Measurements from ENCODE around the gene EPHA1. TPM values are rescaled to one million over a fixed set of nuclear protein-coding genes. Genes with fewer than 3 reads are reported as not detected.

Gene EPHA1
- total RNA-seq, 2 donors from 2014 or later, result 9.9 to 14.3 TPM

GRCh38 chr7:143346018-143346417 is 62.6 kb downstream of the EPHA1 start:
- 54 to 66% methylated on average over 4 of the region's 4 CpGs for WGBS, 2 donors
- no peak for ATAC-seq

DNA sequence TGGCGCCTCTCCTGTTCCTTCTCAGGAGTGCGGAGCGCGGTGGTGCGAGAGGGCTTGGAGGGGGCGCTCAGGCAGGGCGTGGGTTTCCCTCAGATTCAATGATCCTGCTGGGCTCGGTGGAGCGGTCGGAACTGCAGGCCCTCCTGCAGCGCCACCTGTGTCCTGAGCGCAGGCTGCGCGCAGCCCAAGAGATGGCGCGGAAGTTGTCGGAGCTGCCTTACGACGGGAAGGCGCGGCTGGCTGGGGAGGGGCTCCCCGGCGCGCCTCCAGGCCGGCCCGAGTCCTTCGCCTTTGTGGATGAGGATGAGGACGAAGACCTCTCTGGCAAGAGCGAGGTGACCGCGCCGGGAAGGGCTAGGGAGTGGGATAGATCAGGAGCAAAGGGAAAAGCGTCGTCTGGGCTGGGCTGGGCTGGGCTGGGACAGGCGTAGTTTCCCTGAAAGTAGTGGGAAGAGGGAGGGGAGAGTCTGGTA is 63.2 kb downstream of the EPHA1 start:
- intact Hi-C loops (cut with DNase I), result no loop called here
- H3K36me3 ChIP-seq (replicated peaks in 1 of 2; ENCODE audit: insufficient read depth in 1 of 2, low read depth in 2 of 2), result no peaks in the 10 kb centered on the region
- H3K4me1 ChIP-seq, result no peaks in the 10 kb centered on the region
- H3K9me3 ChIP-seq, result no peaks in the 10 kb centered on the region
- 6 to 9% methylated on average over 29 to 35 of the region's 35 CpGs for WGBS, 2 donors
- no peak for TF ChIP-seq POLR2A (IDR thresholded peaks at IDR 0.05)
- TF ChIP-seq, protein P1, sequence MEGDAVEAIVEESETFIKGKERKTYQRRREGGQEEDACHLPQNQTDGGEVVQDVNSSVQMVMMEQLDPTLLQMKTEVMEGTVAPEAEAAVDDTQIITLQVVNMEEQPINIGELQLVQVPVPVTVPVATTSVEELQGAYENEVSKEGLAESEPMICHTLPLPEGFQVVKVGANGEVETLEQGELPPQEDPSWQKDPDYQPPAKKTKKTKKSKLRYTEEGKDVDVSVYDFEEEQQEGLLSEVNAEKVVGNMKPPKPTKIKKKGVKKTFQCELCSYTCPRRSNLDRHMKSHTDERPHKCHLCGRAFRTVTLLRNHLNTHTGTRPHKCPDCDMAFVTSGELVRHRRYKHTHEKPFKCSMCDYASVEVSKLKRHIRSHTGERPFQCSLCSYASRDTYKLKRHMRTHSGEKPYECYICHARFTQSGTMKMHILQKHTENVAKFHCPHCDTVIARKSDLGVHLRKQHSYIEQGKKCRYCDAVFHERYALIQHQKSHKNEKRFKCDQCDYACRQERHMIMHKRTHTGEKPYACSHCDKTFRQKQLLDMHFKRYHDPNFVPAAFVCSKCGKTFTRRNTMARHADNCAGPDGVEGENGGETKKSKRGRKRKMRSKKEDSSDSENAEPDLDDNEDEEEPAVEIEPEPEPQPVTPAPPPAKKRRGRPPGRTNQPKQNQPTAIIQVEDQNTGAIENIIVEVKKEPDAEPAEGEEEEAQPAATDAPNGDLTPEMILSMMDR (IDR thresholded peaks at IDR 0.05), result peak; percentile 22 to 52 (median 47)
- H3K4me3 ChIP-seq, result no peak overlapping the region
- DNase-seq (peak; percentile 31 to 59 (median 45)), ATAC-seq (peak; percentile 72)
- no peaks in the 10 kb centered on the region for H3K27me3 ChIP-seq
- H3K27ac ChIP-seq, result no peak overlapping the region

More at GRCh38 chr7:143346018-143346417, 62.6 kb downstream of the EPHA1 start:
- intact Hi-C loops (cut with DNase I), result no loop called here
- no peak for DNase-seq
- Histone ChIP-seq H3K9me3 (no peaks in the 10 kb centered on the region), H3K36me3 (replicated peaks in 1 of 2; ENCODE audit: insufficient read depth in 1 of 2, low read depth in 2 of 2) (no peaks in the 10 kb centered on the region), H3K4me3 (no peak overlapping the region), H3K4me1 (no peaks in the 10 kb centered on the region), H3K27ac (no peak overlapping the region), H3K27me3 (no peaks in the 10 kb centered on the region)
- TF ChIP-seq POLR2A (IDR thresholded peaks at IDR 0.05), result no peak
- TF ChIP-seq, protein P1 (IDR thresholded peaks at IDR 0.05), result no peak

DNA sequence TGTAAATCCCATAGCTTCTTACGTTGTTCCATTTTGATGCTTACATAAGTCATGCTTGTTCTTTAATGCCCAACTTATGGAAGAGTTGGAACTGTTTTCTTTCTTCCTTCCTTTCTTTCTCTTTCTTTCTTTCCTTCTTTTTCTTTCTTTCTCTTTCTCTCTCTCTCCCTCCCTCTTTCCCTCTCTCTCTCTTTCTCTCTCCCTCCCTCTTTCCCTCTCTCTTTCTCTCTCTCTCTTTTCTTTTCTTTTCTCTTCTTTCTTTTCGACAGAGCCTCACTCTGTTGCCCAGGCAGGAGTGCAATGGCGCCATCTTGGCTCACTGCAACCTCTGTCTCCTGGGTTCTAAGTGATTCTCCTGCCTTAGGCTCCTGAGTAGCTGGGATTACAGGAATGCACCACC is 65.1 kb downstream of the EPHA1 start:
- ATAC-seq (no peak), DNase-seq (no peak)
- Histone ChIP-seq H3K4me3 (no peak overlapping the region), H3K27me3 (no peaks in the 10 kb centered on the region), H3K36me3 (replicated peaks in 1 of 2; ENCODE audit: insufficient read depth in 1 of 2, low read depth in 2 of 2) (no peaks in the 10 kb centered on the region), H3K27ac (no peak overlapping the region), H3K4me1 (no peaks in the 10 kb centered on the region), H3K9me3 (no peaks in the 10 kb centered on the region)
- 57 to 85% methylated on average over 3 of the region's 3 CpGs for WGBS, 2 donors
- TF ChIP-seq, protein P1 (IDR thresholded peaks at IDR 0.05), result no peak
- intact Hi-C loops (cut with DNase I), result no loop called here

GRCh38 chr7:143341842-143342241 is 66.8 kb downstream of the EPHA1 start:
- H3K27ac ChIP-seq, result no peak overlapping the region
- intact Hi-C loops (cut with DNase I), result no loop called here
- WGBS, 2 donors, result 83 to 86% methylated on average over 8 of the region's 8 CpGs
- no peaks in the 10 kb centered on the region for H3K9me3 ChIP-seq
- no peaks in the 10 kb centered on the region for H3K27me3 ChIP-seq
- ATAC-seq, result no peak
- H3K4me1 ChIP-seq, result no peaks in the 10 kb centered on the region
- H3K4me3 ChIP-seq, result no peak overlapping the region
- H3K36me3 ChIP-seq (replicated peaks in 1 of 2; ENCODE audit: insufficient read depth in 1 of 2, low read depth in 2 of 2), result no peaks in the 10 kb centered on the region
- DNase-seq, result no peak
- TF ChIP-seq, protein P1 (IDR thresholded peaks at IDR 0.05), result no peak
- no peak for TF ChIP-seq POLR2A (IDR thresholded peaks at IDR 0.05)

Small RNA genes within 50 kb of the gene (microRNA-seq; reads per million reads assigned to microRNA genes)
- gene MIR6892 (ENCODE audit: borderline number of aligned reads in 2 of 2, borderline replicate concordance in 2 of 2), result 0 reads per million in 2 donors

Small RNA genes within 50 kb of the gene (small RNA-seq; reads per million reads assigned to genes)
- not detected for gene MIR6892

Other genes with a start within 250 kb of the EPHA1 start
- gene TAS2R39, start 225.4 kb downstream of the EPHA1 start, total RNA-seq, result not detected
- not detected for gene TAS2R40, start 186.8 kb downstream of the EPHA1 start, total RNA-seq
- 100 to 1,000 TPM in 1 of 2 donors, 10 to 100 TPM in 1; 75.8 to 109 TPM for gene GSTK1, start 145.4 kb downstream of the EPHA1 start, total RNA-seq
- 10 to 100 TPM; 13.2 to 23.9 TPM for gene TMEM139, start 123.9 kb downstream of the EPHA1 start, total RNA-seq
- 1 to 10 TPM; 4.6 to 9.3 TPM for gene CASP2, start 120.5 kb downstream of the EPHA1 start, total RNA-seq
- gene CLCN1, start 92.7 kb downstream of the EPHA1 start, total RNA-seq, result not detected
- under 1 TPM in 1 of 2 donors, not detected in 1; 0.26 TPM for gene FAM131B, start 46.1 kb downstream of the EPHA1 start, total RNA-seq
- gene ZYX, start 27.5 kb downstream of the EPHA1 start, total RNA-seq, result 10 to 100 TPM; 40.2 to 60.6 TPM
- not detected for gene TAS2R60, start 34.6 kb upstream of the EPHA1 start, total RNA-seq
- not detected for gene TAS2R41, start 69.0 kb upstream of the EPHA1 start, total RNA-seq
- 1 to 10 TPM in 1 of 2 donors, not detected in 1; 2.0 TPM for gene CTAGE15, start 162.9 kb upstream of the EPHA1 start, total RNA-seq
- gene TCAF2, start 212.1 kb upstream of the EPHA1 start, total RNA-seq, result 1 to 10 TPM in 1 of 2 donors, under 1 TPM in 1; 0.66 to 3.4 TPM

All from body of pancreas (tissue), 4 donors.